Smooth muscle cell (in vitro differentiated cells): ENCODE measurements around the gene MRPL44. TPM values are rescaled to one million over a fixed set of nuclear protein-coding genes. Genes with fewer than 3 reads are reported as not detected.

Experiments
- DNase-seq: peaks from one replicate; lab custom pipeline; 2025; ENCODE audit not compliant: unreplicated experiment; lab: John Stamatoyannopoulos, UW
- H2AFZ ChIP-seq: fragments of 200-600 bp; sonication (generic); 2 replicates; pipeline ENCODE4 v1.6.0; 2016; ENCODE audit warnings: antibody characterized with exemption, low read depth, mild to moderate bottlenecking
- H3F3A ChIP-seq: fragments of 200-600 bp; sonication (generic); 2 replicates; pipeline ENCODE4 v1.6.0; 2017; ENCODE audit warnings: antibody characterized with exemption, low read depth
- H3K27ac ChIP-seq: fragments of 200-600 bp; sonication (generic); 2 replicates; pipeline ENCODE4 v1.5.1; 2016; ENCODE audit warnings: low read depth, mild to moderate bottlenecking
- H3K27me3 ChIP-seq: fragments of 200-600 bp; sonication (generic); 2 replicates; pipeline ENCODE4 v1.6.1; 2016; ENCODE audit warnings: low read depth, mild to moderate bottlenecking
- H3K36me3 ChIP-seq: fragments of 200-600 bp; sonication (generic); 2 replicates; pipeline ENCODE4 v1.5.1; 2016; ENCODE audit warnings: low read depth
- H3K4me1 ChIP-seq: fragments of 200-600 bp; sonication (generic); 2 replicates; pipeline ENCODE4 v1.5.1; 2016; ENCODE audit warnings: low read depth
- H3K4me2 ChIP-seq: fragments of 200-600 bp; sonication (generic); 2 replicates; pipeline ENCODE4 v1.6.0; 2016; ENCODE audit warnings: mild to moderate bottlenecking
- H3K4me3 ChIP-seq: fragments of 200-600 bp; sonication (generic); 2 replicates; pipeline ENCODE4 v1.5.1; 2016; ENCODE audit warnings: mild to moderate bottlenecking
- H3K79me2 ChIP-seq: fragments of 200-600 bp; sonication (generic); 2 replicates; pipeline ENCODE4 v1.6.0; 2016; ENCODE audit warnings: low read depth, mild to moderate bottlenecking
- H3K9ac ChIP-seq: fragments of 200-600 bp; sonication (generic); 2 replicates; pipeline ENCODE4 v1.6.0; 2016; ENCODE audit warnings: low read depth
- H3K9me3 ChIP-seq: fragments of 200-600 bp; sonication (generic); replicated peaks from 2 replicates; pipeline ENCODE4 v1.5.1; 2016; ENCODE audit warnings: low read depth
- H4K20me1 ChIP-seq: fragments of 200-600 bp; sonication (generic); 2 replicates; pipeline ENCODE4 v1.6.0; 2016; ENCODE audit warnings: low read depth
- WGBS: methylation state at CpG from one replicate; pipeline ENCODE4 v1.1.7; 2016; ENCODE audit warnings: low lambda C conversion rate; 5-methylcytosine and 5-hydroxymethylcytosine counted together
- polyA plus RNA-seq: library from polyadenylated mRNA; unstranded; fragments of >200 nt; fragmentation: Nextera tagmentation; extraction: Ambion mirVana; gene quantifications from 2 replicates; pipeline ENCODE4 v1.2.1, GENCODE V29; 2016
- total RNA-seq: library from RNA; depleted of rRNA; stranded (reverse); fragments of >200 nt; gene quantifications from 2 replicates; pipeline ENCODE4 v1.2.3, GENCODE V29; 2014
- TF ChIP-seq, protein P1 (sequence below): fragments of 200-600 bp; sonication (generic); IDR thresholded peaks from 2 replicates; pipeline ENCODE4 v1.5.1; 2017; ENCODE audit warnings: borderline replicate concordance, mild to moderate bottlenecking, antibody characterized with exemption; ENCODE audit not compliant: insufficient read depth, poor library complexity, severe bottlenecking

MRPL44 gene
- total and polyA plus RNA-seq, 2 experiments from 2014 or later, result 23.5 to 34.5 TPM

DNA sequence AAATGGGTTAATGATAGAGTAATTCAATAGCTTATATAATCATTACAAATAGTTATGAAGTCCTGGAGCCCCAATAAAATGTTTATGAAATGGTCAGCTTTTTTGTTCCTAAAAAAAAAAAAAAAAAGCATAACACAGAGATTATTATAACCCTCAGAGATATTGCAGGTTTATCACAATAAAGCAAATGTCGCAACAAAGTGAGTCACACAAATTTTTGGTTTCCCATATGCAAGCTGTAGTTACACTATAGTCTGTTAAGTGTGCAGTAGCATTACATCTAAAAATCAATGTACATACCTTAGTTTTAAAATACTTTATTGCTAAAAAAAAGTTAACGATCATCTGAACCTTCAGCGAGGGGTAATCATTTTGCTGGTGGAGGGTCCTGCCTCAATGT is 32.2 kb upstream of the MRPL44 start:
- Histone ChIP-seq H3K27me3 (no peaks in the 10 kb centered on the region), H3K4me1 (no peaks in the 10 kb centered on the region), H4K20me1 (peaks cover 71% of the 10 kb centered on the region), H3K79me2 (peaks cover 85% of the 10 kb centered on the region), H3K36me3 (no peaks in the 10 kb centered on the region), H3K4me3 (no peak overlapping the region), H3K27ac (no peak overlapping the region), H3F3A (no peaks in the 10 kb centered on the region), H3K9ac (no peak overlapping the region), H3K4me2 (no peak overlapping the region), H2AFZ (no peak overlapping the region), H3K9me3 (no peaks in the 10 kb centered on the region)
- DNase-seq, result no peak
- 94% methylated on average over 3 of the region's 3 CpGs for WGBS
- TF ChIP-seq, protein P1, sequence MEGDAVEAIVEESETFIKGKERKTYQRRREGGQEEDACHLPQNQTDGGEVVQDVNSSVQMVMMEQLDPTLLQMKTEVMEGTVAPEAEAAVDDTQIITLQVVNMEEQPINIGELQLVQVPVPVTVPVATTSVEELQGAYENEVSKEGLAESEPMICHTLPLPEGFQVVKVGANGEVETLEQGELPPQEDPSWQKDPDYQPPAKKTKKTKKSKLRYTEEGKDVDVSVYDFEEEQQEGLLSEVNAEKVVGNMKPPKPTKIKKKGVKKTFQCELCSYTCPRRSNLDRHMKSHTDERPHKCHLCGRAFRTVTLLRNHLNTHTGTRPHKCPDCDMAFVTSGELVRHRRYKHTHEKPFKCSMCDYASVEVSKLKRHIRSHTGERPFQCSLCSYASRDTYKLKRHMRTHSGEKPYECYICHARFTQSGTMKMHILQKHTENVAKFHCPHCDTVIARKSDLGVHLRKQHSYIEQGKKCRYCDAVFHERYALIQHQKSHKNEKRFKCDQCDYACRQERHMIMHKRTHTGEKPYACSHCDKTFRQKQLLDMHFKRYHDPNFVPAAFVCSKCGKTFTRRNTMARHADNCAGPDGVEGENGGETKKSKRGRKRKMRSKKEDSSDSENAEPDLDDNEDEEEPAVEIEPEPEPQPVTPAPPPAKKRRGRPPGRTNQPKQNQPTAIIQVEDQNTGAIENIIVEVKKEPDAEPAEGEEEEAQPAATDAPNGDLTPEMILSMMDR, result no peak

DNA sequence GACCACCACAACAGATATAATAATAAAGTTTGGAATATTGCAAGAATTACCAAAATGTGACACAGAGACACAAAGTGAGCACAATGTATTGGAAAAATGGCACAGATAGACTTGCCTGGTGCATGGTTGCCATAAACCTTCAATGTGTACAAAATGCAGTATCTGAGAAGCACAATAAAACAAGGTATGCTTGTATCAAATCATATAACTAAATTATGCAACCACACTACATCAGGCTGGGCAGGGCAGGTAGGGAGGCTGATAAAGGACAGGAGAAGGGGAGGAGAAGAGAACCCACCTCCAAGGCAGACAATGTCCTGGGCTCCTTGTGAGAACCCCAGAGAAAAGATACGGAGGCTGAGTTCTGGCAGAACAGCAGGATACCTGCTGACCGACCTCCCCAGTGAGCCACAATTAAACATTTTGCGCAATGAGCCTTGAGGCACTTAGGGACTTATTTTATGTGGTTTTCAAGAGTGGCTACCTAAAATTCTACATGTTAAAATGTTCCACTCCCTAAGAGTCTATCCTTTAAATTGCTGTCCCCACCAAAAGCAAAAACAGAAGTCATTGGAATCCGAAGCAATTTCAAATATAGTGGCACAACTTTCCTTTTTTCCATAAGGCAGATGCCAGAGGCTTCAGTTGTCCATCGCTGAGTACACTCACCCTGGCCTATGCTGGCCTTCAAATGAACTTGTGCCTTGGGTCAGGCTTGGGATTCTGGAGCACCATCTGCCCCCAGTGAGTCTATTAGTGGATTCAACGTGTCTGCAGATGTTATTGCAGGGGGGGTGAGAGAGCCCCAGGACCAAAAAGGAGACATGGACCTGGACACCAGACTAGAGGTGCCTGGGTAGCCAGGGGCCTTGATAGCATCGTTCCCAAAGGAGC is 28.9 kb upstream of the MRPL44 start:
- H2AFZ ChIP-seq, result no peak overlapping the region
- H3K4me2 ChIP-seq, result no peak overlapping the region
- no peak overlapping the region for H3K9ac ChIP-seq
- no peak overlapping the region for H3K27ac ChIP-seq
- H3K27me3 ChIP-seq, result no peaks in the 10 kb centered on the region
- peaks cover 82% of the 10 kb centered on the region for H3K79me2 ChIP-seq
- no peaks in the 10 kb centered on the region for H3K36me3 ChIP-seq
- TF ChIP-seq, protein P1, result no peak
- no peaks in the 10 kb centered on the region for H3F3A ChIP-seq
- no peak for DNase-seq
- no peak overlapping the region for H3K4me3 ChIP-seq
- peaks cover 71% of the 10 kb centered on the region for H4K20me1 ChIP-seq
- 94% methylated on average over 7 of the region's 7 CpGs for WGBS
- H3K4me1 ChIP-seq, result no peaks in the 10 kb centered on the region
- no peaks in the 10 kb centered on the region for H3K9me3 ChIP-seq

DNA sequence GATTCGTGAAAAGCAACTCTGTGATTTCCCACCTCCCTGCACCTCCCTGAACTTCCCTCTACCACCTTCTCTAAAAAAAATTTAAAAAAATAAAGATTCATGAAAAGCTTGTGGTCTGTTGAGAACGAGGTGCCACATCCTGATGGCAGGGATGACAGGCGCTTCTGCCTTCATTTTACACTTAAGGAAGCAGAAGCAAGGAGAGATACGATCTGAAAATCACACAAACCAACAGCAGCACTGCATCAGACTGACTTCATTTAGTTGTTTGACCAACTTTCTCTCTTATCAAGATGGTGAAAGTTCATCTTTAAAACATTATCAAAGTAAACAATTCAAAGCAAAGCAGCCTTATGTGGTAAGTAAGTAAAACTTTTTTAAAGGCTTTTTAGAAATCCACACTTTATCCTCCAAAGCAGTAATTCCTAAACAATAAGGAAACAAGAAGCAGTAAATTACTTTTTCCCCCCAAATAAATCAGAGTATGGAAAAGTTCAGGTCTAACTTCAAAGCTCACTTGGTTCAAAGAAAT is 27.6 kb upstream of the MRPL44 start:
- no peaks in the 10 kb centered on the region for H3K36me3 ChIP-seq
- TF ChIP-seq, protein P1, result no peak
- H3K27ac ChIP-seq, result peak overlapping the region; percentile 32
- no peaks in the 10 kb centered on the region for H3K9me3 ChIP-seq
- H3K4me3 ChIP-seq, result no peak overlapping the region
- no peaks in the 10 kb centered on the region for H3F3A ChIP-seq
- H3K4me1 ChIP-seq, result no peaks in the 10 kb centered on the region
- DNase-seq, result no peak
- WGBS, result 58% methylated on average over 4 of the region's 4 CpGs
- peaks cover 74% of the 10 kb centered on the region for H4K20me1 ChIP-seq
- no peak overlapping the region for H3K4me2 ChIP-seq
- H3K27me3 ChIP-seq, result no peaks in the 10 kb centered on the region
- no peak overlapping the region for H2AFZ ChIP-seq
- H3K9ac ChIP-seq, result no peak overlapping the region
- H3K79me2 ChIP-seq, result peaks cover 84% of the 10 kb centered on the region
